ENCODE data around the gene TTLL8.

Gene TTLL8

DNA sequence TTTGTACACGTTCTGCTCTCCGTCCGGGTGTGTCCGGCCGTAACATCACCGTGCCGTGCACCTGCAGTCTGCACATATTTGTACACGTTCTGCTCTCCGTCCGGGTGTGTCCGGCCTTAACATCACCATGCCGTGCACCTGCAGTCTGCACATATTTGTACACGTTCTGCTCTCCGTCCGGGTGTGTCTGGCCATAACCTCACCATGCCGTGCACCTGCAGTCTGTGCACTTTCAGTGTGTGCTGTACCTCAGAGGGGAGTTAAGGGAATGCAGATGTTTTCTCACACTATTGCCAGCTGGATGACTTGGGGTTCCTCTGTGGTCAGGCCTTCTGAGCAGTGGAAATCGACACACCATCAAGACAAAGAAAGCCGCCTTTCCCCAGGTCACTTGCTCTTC is 4.2 kb downstream of the TTLL8 start:
- Histone ChIP-seq H3K9me3 (ENCODE audit: control insufficient read depth in 2 of 2, low read length in 2 of 2) (peaks cover 0 to 3% of the 10 kb centered on the region in 2 donors), H3K27me3 (ENCODE audit: control insufficient read depth in 2 of 2, insufficient read depth in 2 of 2, low read length in 2 of 2) (peaks cover 0 to 2% of the 10 kb centered on the region in 2 donors), H3K36me3 (ENCODE audit: control insufficient read depth in 2 of 2, insufficient read depth in 2 of 2, low read length in 2 of 2) (no peaks in the 10 kb centered on the region), H3K9ac (ENCODE audit: low read depth in 1 of 2, low read length in 2 of 2) (no peak overlapping the region), H3K4me3 (ENCODE audit: low read length in 2 of 2) (no peak overlapping the region), H3K27ac (ENCODE audit: low read depth in 2 of 2, low read length in 2 of 2) (no peak overlapping the region), H3K4me1 (ENCODE audit: control insufficient read depth in 2 of 2, insufficient read depth in 2 of 2, low read length in 2 of 2) (no peaks in the 10 kb centered on the region)

GRCh38 chr22:50051930-50052329 is 6.2 kb downstream of the TTLL8 start:
- peaks cover 0 to 3% of the 10 kb centered on the region in 2 donors for H3K9me3 ChIP-seq (ENCODE audit: control insufficient read depth in 2 of 2, low read length in 2 of 2)
- H3K4me1 ChIP-seq (ENCODE audit: control insufficient read depth in 2 of 2, insufficient read depth in 2 of 2, low read length in 2 of 2), result no peaks in the 10 kb centered on the region
- no peak overlapping the region for H3K4me3 ChIP-seq (ENCODE audit: low read length in 2 of 2)
- no peak overlapping the region for H3K9ac ChIP-seq (ENCODE audit: low read depth in 1 of 2, low read length in 2 of 2)
- H3K36me3 ChIP-seq (ENCODE audit: control insufficient read depth in 2 of 2, insufficient read depth in 2 of 2, low read length in 2 of 2), result no peaks in the 10 kb centered on the region
- no peaks in the 10 kb centered on the region for H3K27me3 ChIP-seq (ENCODE audit: control insufficient read depth in 2 of 2, insufficient read depth in 2 of 2, low read length in 2 of 2)
- H3K27ac ChIP-seq (ENCODE audit: low read depth in 2 of 2, low read length in 2 of 2), result no peak overlapping the region

GRCh38 chr22:50049299-50050195 is 8.6 kb downstream of the TTLL8 start:
- no peak overlapping the region for H3K9ac ChIP-seq (ENCODE audit: low read depth in 1 of 2, low read length in 2 of 2)
- H3K27ac ChIP-seq (ENCODE audit: low read depth in 2 of 2, low read length in 2 of 2), result no peak overlapping the region
- H3K36me3 ChIP-seq (ENCODE audit: control insufficient read depth in 2 of 2, insufficient read depth in 2 of 2, low read length in 2 of 2), result no peaks in the 10 kb centered on the region
- H3K9me3 ChIP-seq (ENCODE audit: control insufficient read depth in 2 of 2, low read length in 2 of 2), result peaks cover 0 to 3% of the 10 kb centered on the region in 2 donors
- peaks cover 0 to 3% of the 10 kb centered on the region in 2 donors for H3K27me3 ChIP-seq (ENCODE audit: control insufficient read depth in 2 of 2, insufficient read depth in 2 of 2, low read length in 2 of 2)
- H3K4me3 ChIP-seq (ENCODE audit: low read length in 2 of 2), result no peak overlapping the region
- no peaks in the 10 kb centered on the region for H3K4me1 ChIP-seq (ENCODE audit: control insufficient read depth in 2 of 2, insufficient read depth in 2 of 2, low read length in 2 of 2)

- no peaks in the 10 kb centered on the region for H3K4me1 ChIP-seq (ENCODE audit: control insufficient read depth in 2 of 2, insufficient read depth in 2 of 2, low read length in 2 of 2)
- no peak overlapping the region for H3K9ac ChIP-seq (ENCODE audit: low read depth in 1 of 2, low read length in 2 of 2)
- no peak overlapping the region for H3K27ac ChIP-seq (ENCODE audit: low read depth in 2 of 2, low read length in 2 of 2)
- H3K4me3 ChIP-seq (ENCODE audit: low read length in 2 of 2), result no peak overlapping the region
- no peaks in the 10 kb centered on the region for H3K36me3 ChIP-seq (ENCODE audit: control insufficient read depth in 2 of 2, insufficient read depth in 2 of 2, low read length in 2 of 2)
- peaks cover 0 to 3% of the 10 kb centered on the region in 2 donors for H3K27me3 ChIP-seq (ENCODE audit: control insufficient read depth in 2 of 2, insufficient read depth in 2 of 2, low read length in 2 of 2)
- peaks cover 0 to 3% of the 10 kb centered on the region in 2 donors for H3K9me3 ChIP-seq (ENCODE audit: control insufficient read depth in 2 of 2, low read length in 2 of 2)
Observed at GRCh38 chr22:50048836-50049235, 9.3 kb downstream of the TTLL8 start.

- no peaks in the 10 kb centered on the region for H3K4me1 ChIP-seq (ENCODE audit: control insufficient read depth in 2 of 2, insufficient read depth in 2 of 2, low read length in 2 of 2)
- H3K27me3 ChIP-seq (ENCODE audit: control insufficient read depth in 2 of 2, insufficient read depth in 2 of 2, low read length in 2 of 2), result peaks cover 0 to 3% of the 10 kb centered on the region in 2 donors
- no peaks in the 10 kb centered on the region for H3K9me3 ChIP-seq (ENCODE audit: control insufficient read depth in 2 of 2, low read length in 2 of 2)
- no peak overlapping the region for H3K27ac ChIP-seq (ENCODE audit: low read depth in 2 of 2, low read length in 2 of 2)
- H3K4me3 ChIP-seq (ENCODE audit: low read length in 2 of 2), result no peak overlapping the region
- H3K9ac ChIP-seq (ENCODE audit: low read depth in 1 of 2, low read length in 2 of 2), result no peak overlapping the region
- no peaks in the 10 kb centered on the region for H3K36me3 ChIP-seq (ENCODE audit: control insufficient read depth in 2 of 2, insufficient read depth in 2 of 2, low read length in 2 of 2)
Observed at GRCh38 chr22:50048061-50048765, 9.9 kb downstream of the TTLL8 start.

- no peaks in the 10 kb centered on the region for H3K4me1 ChIP-seq (ENCODE audit: control insufficient read depth in 2 of 2, insufficient read depth in 2 of 2, low read length in 2 of 2)
- peaks cover 0 to 3% of the 10 kb centered on the region in 2 donors for H3K27me3 ChIP-seq (ENCODE audit: control insufficient read depth in 2 of 2, insufficient read depth in 2 of 2, low read length in 2 of 2)
- no peaks in the 10 kb centered on the region for H3K36me3 ChIP-seq (ENCODE audit: control insufficient read depth in 2 of 2, insufficient read depth in 2 of 2, low read length in 2 of 2)
- no peaks in the 10 kb centered on the region for H3K9me3 ChIP-seq (ENCODE audit: control insufficient read depth in 2 of 2, low read length in 2 of 2)
- no peak overlapping the region for H3K4me3 ChIP-seq (ENCODE audit: low read length in 2 of 2)
- no peak overlapping the region for H3K9ac ChIP-seq (ENCODE audit: low read depth in 1 of 2, low read length in 2 of 2)
- H3K27ac ChIP-seq (ENCODE audit: low read depth in 2 of 2, low read length in 2 of 2), result no peak overlapping the region
Observed at GRCh38 chr22:50047346-50047745, 10.8 kb downstream of the TTLL8 start.

DNA sequence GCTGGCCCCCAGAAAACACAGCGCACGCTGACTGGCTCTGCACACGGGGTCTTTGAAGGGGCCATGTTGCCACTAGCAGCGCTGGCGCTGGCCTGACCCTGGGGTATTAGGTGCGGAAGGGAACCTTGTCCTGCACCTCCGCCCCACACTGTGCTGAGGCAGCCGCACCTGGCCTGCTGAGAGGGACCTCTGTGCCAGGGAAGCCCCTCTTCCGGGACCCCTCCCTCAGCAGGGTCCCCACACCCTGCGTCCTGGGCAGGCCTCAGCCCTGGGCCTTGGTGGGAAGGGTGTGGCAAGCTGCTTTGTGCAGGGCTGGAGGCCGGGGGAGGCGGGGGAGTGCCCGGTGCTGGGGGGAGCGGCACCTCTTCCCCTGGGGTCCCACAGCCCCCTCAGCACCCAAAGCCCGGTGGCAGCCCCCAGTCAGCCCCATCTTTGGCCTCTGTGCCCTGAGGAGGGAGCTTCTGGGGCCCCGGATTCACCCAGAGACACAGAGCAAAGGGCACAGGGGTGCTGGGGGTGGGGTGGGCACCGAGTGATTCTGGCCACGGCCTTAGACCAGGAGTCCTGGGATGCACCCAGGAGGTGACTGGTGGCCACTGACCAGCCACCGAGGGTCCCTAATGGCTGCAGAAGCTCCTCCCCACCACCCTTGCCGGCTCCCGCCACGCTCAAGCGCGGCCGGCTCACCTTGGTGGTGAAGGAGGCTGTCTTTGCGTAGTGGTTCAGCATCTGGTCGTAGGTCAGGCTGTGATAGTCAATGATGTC is 11.4 kb downstream of the TTLL8 start:
- no peak overlapping the region for H3K27ac ChIP-seq (ENCODE audit: low read depth in 2 of 2, low read length in 2 of 2)
- H3K4me1 ChIP-seq (ENCODE audit: control insufficient read depth in 2 of 2, insufficient read depth in 2 of 2, low read length in 2 of 2), result no peaks in the 10 kb centered on the region
- no peaks in the 10 kb centered on the region for H3K9me3 ChIP-seq (ENCODE audit: control insufficient read depth in 2 of 2, low read length in 2 of 2)
- no peak overlapping the region for H3K9ac ChIP-seq (ENCODE audit: low read depth in 1 of 2, low read length in 2 of 2)
- no peak overlapping the region for H3K4me3 ChIP-seq (ENCODE audit: low read length in 2 of 2)
- H3K36me3 ChIP-seq (ENCODE audit: control insufficient read depth in 2 of 2, insufficient read depth in 2 of 2, low read length in 2 of 2), result no peaks in the 10 kb centered on the region
- H3K27me3 ChIP-seq (ENCODE audit: control insufficient read depth in 2 of 2, insufficient read depth in 2 of 2, low read length in 2 of 2), result peaks cover 0 to 3% of the 10 kb centered on the region in 2 donors

- H3K27ac ChIP-seq (ENCODE audit: low read depth in 2 of 2, low read length in 2 of 2), result no peak overlapping the region
- no peak overlapping the region for H3K4me3 ChIP-seq (ENCODE audit: low read length in 2 of 2)
- no peaks in the 10 kb centered on the region for H3K4me1 ChIP-seq (ENCODE audit: control insufficient read depth in 2 of 2, insufficient read depth in 2 of 2, low read length in 2 of 2)
- H3K9me3 ChIP-seq (ENCODE audit: control insufficient read depth in 2 of 2, low read length in 2 of 2), result no peaks in the 10 kb centered on the region
- no peaks in the 10 kb centered on the region for H3K36me3 ChIP-seq (ENCODE audit: control insufficient read depth in 2 of 2, insufficient read depth in 2 of 2, low read length in 2 of 2)
- peaks cover 0 to 3% of the 10 kb centered on the region in 2 donors for H3K27me3 ChIP-seq (ENCODE audit: control insufficient read depth in 2 of 2, insufficient read depth in 2 of 2, low read length in 2 of 2)
- no peak overlapping the region for H3K9ac ChIP-seq (ENCODE audit: low read depth in 1 of 2, low read length in 2 of 2)
Observed at GRCh38 chr22:50046019-50046415, 12.1 kb downstream of the TTLL8 start.

DNA sequence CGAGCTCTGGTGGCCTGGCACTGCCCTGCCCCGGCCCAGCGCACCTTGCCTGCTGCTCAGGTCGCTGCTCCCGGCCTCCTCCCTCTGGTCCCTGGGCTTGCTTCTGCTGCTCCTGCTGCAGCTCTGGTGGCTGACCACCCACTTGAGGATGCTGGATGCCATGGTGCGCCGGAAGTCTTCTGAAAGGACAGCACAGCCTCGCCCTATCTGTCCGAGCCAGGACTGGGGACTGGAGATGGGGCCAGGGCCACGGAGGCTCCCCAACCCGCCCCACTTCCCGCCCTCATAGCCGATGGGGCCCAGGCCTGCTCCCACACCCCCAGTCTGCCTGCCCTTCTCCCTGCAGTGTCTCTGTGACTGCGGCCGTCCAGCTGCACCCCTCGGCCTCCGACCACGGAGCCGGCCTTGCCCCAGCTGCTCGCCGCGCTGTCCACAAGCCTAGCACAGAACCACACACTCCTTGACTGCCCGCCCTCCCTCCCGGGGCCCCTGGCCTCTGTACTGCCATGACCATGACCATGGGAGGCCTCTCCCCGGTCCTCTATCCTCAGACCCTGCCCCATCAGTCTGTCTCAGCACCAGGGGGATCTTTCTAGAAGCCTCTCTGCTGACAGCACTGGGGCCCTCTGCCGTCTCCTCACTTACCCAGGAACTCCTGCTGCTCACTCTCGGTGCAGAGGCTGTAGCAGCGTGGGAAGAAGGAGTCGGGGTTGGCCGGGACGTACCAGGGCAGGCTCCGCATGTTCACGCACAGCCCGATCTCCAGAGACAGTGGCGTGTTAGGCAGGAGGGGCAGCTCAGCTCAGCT is 12.7 kb downstream of the TTLL8 start:
- H3K27me3 ChIP-seq (ENCODE audit: control insufficient read depth in 2 of 2, insufficient read depth in 2 of 2, low read length in 2 of 2), result peaks cover 0 to 3% of the 10 kb centered on the region in 2 donors
- H3K4me1 ChIP-seq (ENCODE audit: control insufficient read depth in 2 of 2, insufficient read depth in 2 of 2, low read length in 2 of 2), result no peaks in the 10 kb centered on the region
- no peak overlapping the region for H3K9ac ChIP-seq (ENCODE audit: low read depth in 1 of 2, low read length in 2 of 2)
- H3K36me3 ChIP-seq (ENCODE audit: control insufficient read depth in 2 of 2, insufficient read depth in 2 of 2, low read length in 2 of 2), result no peaks in the 10 kb centered on the region
- no peak overlapping the region for H3K27ac ChIP-seq (ENCODE audit: low read depth in 2 of 2, low read length in 2 of 2)
- no peaks in the 10 kb centered on the region for H3K9me3 ChIP-seq (ENCODE audit: control insufficient read depth in 2 of 2, low read length in 2 of 2)
- no peak overlapping the region for H3K4me3 ChIP-seq (ENCODE audit: low read length in 2 of 2)
